Naive B cell (primary cell): ENCODE measurements around the gene TFE3. TPM values are rescaled to one million over a fixed set of nuclear protein-coding genes. Genes with fewer than 3 reads are reported as not detected.

Experiments used
- ATAC-seq, 2 donors: fragments of 150-1000 bp; cut with Tn5 transposase; 2 replicates each; pipeline ENCODE4 v1.10.0; 2021; ENCODE audit warnings: low read depth in 2 of 2, mild to moderate bottlenecking in 2 of 2, moderate library complexity in 2 of 2
- DNase-seq: peaks from one replicate; pipeline ENCODE4 v3.0.0; 2022
- H3K27ac Mint-ChIP-seq, 6 donors: one replicate each; pipeline ENCODE4 v1.8.0; 2020 to 2022; ENCODE audit warnings: mild to moderate bottlenecking in 6 of 6, mixed read lengths in 6 of 6, moderate library complexity in 5 of 6, inconsistent platforms in 2 of 6
- H3K27me3 Mint-ChIP-seq, 3 donors: one replicate each; pipeline ENCODE4 v1.8.0; 2021 to 2022; ENCODE audit warnings: mixed read lengths in 3 of 3, mild to moderate bottlenecking in 1 of 3
- H3K36me3 Mint-ChIP-seq, 2 donors: one replicate each; pipeline ENCODE4 v1.8.0; 2020 to 2022; ENCODE audit warnings: mixed read lengths in 2 of 2, inconsistent platforms in 1 of 2, mild to moderate bottlenecking in 1 of 2
- H3K4me1 Mint-ChIP-seq, 3 donors: one replicate each; pipeline ENCODE4 v1.8.0; 2020 to 2022; ENCODE audit warnings: mixed read lengths in 3 of 3, inconsistent platforms in 1 of 3, mild to moderate bottlenecking in 1 of 3, moderate library complexity in 1 of 3
- H3K4me3 Mint-ChIP-seq, 8 donors: one replicate each; pipeline ENCODE4 v1.8.0; 2020 to 2022; ENCODE audit warnings: mild to moderate bottlenecking in 8 of 8, mixed read lengths in 8 of 8, moderate library complexity in 8 of 8, inconsistent platforms in 2 of 8
- H3K9me3 Mint-ChIP-seq, 7 donors: one replicate each; pipeline ENCODE4 v1.8.0; 2020 to 2022; ENCODE audit warnings: mixed read lengths in 7 of 7, mild to moderate bottlenecking in 5 of 7, inconsistent platforms in 2 of 7, moderate library complexity in 1 of 7
- polyA plus RNA-seq, 6 donors: library from polyadenylated mRNA; unstranded; fragments of 300-500 nt; fragmentation: Illumina TruSeq; gene quantifications; one replicate each; pipeline ENCODE4 v1.2.3, GENCODE V29; 2021; ENCODE audit warnings: low read depth in 6 of 6

The TFE3 gene, protein sequence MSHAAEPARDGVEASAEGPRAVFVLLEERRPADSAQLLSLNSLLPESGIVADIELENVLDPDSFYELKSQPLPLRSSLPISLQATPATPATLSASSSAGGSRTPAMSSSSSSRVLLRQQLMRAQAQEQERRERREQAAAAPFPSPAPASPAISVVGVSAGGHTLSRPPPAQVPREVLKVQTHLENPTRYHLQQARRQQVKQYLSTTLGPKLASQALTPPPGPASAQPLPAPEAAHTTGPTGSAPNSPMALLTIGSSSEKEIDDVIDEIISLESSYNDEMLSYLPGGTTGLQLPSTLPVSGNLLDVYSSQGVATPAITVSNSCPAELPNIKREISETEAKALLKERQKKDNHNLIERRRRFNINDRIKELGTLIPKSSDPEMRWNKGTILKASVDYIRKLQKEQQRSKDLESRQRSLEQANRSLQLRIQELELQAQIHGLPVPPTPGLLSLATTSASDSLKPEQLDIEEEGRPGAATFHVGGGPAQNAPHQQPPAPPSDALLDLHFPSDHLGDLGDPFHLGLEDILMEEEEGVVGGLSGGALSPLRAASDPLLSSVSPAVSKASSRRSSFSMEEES
- polyA plus RNA-seq = 10 to 100 TPM in 1 of 6 donors, 1 to 10 TPM in 5; 4.5 to 11.4 (median 6.1) TPM

DNA sequence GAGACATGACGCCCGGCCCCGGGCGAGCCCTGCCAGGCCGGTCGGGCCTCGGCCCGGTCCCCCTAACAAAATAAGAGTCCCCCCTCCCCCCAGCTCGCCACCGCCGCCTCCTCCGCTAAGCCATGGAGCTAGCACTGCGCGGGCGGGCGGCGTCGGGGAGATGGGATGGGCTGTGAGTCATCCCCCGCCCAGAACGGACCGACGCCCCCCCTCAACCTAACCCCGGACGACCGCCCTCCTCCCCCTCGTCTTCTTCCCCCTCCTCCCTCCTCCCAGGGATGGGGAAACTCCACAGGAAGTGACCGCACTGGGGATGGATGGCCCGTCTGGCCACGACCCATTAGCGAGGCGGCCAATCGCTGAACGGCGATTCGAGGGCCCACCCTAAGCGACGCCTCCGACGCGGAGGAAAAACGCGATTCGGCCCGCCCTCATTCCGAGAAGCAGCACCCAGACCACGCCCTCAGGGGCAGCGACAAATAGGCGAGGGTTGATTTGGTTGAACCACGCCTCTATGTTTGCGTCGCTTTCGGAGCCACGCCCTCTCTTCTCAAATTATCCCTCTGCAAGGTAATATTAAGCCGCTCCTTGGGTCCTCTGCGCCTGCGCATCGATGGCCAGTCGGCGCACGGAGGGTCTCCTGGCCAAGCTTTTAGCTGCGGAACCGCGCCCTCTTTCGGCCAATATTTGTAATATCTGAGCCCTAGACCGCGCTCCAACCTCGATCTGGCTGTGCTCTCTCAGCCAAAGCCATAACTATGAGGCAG is at the start of gene TFE3:
Gene TFE3, minus strand, starts transcription at position 138 of the 767 bp plus-strand sequence. Its CDS starts 131 bp downstream, at position 7.
- H3K4me1 Mint-ChIP-seq = peaks cover 20 to 41% (median 40%) of the 10 kb centered on the region in 3 donors
- H3K27me3 Mint-ChIP-seq = no peaks in the 10 kb centered on the region
- H3K9me3 Mint-ChIP-seq = peaks cover 0 to 6% (median 0%) of the 10 kb centered on the region in 7 donors
- H3K27ac Mint-ChIP-seq = peak within 1 kb of the TSS; percentile 92 to 98 (median 96)
- H3K36me3 Mint-ChIP-seq = peaks cover 0 to 5% of the 10 kb centered on the region in 2 donors
- DNase-seq (peak; percentile 94), ATAC-seq (peak; percentile 85 to 86)
- peak within 1 kb of the TSS; percentile 83 to 94 (median 88) for H3K4me3 Mint-ChIP-seq

DNA sequence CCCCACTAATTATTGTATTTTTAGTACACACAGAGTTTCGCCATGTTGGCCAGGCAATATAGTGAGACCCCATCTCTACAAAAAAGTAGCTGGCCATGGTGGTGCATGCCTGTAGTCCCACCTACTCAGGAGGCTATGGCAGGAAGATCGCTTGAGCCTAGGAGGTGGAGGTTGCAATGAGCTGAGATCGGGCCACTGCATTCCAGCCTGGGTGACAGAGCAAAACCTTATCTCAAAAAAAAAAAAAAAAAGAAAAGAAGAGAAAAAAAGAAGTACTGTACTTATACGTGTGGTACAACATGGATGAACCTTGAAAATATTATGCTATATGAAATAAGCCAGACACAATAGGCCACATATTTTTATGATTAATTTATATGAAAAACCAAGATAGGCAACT is 46.4 kb upstream of the TFE3 start:
- H3K4me3 Mint-ChIP-seq = no peak overlapping the region
- peaks cover 0 to 2% (median 0%) of the 10 kb centered on the region in 7 donors for H3K9me3 Mint-ChIP-seq
- H3K4me1 Mint-ChIP-seq = no peaks in the 10 kb centered on the region

DNA sequence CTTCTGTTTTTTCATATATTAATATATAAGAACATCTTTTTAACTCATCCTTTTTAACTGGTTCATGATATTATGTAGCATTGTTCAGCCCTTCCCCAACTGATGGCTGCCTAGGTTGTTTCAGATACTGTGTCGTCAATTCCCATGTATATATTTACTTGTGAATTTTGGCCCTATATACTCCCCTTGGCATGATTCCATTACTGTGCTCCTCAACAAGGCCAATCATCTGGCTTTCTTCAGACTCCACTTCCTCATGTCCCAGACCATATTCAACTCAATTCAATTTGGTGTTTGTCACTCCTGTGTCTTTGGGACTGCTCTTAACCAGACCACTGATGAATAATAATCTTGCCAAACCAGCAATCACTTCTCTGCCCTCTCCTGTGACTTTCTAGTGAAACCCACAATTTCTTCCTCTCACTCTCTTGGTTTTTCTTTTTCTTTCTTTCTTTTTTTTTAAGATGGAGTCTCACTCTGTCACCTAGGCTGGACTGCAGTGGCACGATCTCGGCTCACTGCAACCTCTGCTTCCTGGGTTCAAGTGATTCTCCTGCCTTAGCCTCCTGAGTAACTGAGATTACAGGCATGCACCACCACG is 39.2 kb upstream of the TFE3 start:
- no peaks in the 10 kb centered on the region for H3K36me3 Mint-ChIP-seq
- H3K4me3 Mint-ChIP-seq = peak overlapping the region in 3 of 8 donors; percentile 27 to 74 (median 37)
- H3K9me3 Mint-ChIP-seq = peaks cover 0 to 4% (median 0%) of the 10 kb centered on the region in 7 donors
- H3K4me1 Mint-ChIP-seq = peaks cover 12 to 14% (median 13%) of the 10 kb centered on the region in 3 donors
- H3K27ac Mint-ChIP-seq = peak overlapping the region in 1 of 6 donors; percentile 44
- DNase-seq (no peak), ATAC-seq (no peak)
- no peaks in the 10 kb centered on the region for H3K27me3 Mint-ChIP-seq

More for the DNA sequence above, 46.4 kb upstream of the TFE3 start:
- DNase-seq (no peak), ATAC-seq (no peak)
- H3K27me3 Mint-ChIP-seq = no peaks in the 10 kb centered on the region
- H3K27ac Mint-ChIP-seq = no peak overlapping the region
- H3K36me3 Mint-ChIP-seq = no peaks in the 10 kb centered on the region

DNA sequence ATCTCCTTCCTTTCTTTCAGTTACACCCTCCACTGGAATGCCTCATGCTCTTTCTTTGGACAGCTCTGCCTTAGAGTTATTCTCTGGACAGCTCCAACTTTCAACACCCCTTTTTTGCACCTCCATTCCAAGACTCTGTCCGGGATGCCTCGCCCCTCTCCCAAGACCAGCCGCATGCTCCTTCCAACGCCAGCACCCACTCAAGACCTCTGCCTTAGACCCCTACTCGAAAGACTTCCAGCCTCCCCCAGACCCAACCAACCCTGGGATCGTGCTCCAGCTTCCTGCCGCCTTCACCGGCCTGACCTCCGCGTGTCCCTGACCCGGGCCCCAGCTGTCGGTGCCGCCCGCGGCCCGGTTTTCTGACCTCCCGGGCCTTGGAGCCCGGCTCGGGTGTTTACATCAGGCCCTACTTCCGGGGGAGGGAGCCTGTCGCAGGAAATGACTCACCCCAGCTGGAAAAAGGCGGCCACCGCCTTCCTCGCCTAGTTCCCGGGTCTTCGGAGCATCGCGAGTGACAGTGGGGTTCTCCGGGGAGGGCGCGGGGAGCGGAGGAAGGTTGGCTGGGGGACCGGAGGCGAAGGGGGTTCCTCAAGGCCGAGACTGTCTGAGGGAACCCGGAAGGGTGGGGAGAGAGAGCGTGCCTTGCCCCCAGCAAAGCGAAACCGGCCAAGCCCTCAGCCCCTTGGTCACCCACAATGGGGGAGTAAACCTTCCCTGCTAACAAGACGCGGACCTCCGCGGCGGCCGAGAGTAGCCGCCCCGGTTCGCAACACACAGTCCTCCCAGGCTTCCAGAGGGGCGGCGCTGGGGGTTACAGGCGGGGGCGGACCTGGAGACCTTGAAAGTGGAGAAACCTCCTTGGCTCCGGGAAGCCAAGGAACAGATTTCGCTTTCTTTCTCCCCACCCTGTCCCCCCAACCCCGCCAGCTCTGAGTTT is 36.6 kb upstream of the TFE3 start, which contains the start of gene WDR45:
Gene WDR45, minus strand, starts transcription at position 399 of the 940 bp plus-strand sequence. CDS start 1,792 bp downstream, outside the sequence.
- H3K36me3 Mint-ChIP-seq = no peaks in the 10 kb centered on the region
- peaks cover 0 to 4% (median 0%) of the 10 kb centered on the region in 7 donors for H3K9me3 Mint-ChIP-seq
- ATAC-seq = peak; percentile 80 to 83
- peak within 1 kb of the TSS; percentile 95 to 99 (median 98) for H3K27ac Mint-ChIP-seq
- peaks cover 12 to 14% (median 13%) of the 10 kb centered on the region in 3 donors for H3K4me1 Mint-ChIP-seq
- H3K27me3 Mint-ChIP-seq = no peaks in the 10 kb centered on the region
- DNase-seq = peak; percentile 67
- H3K4me3 Mint-ChIP-seq = peak within 1 kb of the TSS; percentile 85 to 96 (median 93)

DNA sequence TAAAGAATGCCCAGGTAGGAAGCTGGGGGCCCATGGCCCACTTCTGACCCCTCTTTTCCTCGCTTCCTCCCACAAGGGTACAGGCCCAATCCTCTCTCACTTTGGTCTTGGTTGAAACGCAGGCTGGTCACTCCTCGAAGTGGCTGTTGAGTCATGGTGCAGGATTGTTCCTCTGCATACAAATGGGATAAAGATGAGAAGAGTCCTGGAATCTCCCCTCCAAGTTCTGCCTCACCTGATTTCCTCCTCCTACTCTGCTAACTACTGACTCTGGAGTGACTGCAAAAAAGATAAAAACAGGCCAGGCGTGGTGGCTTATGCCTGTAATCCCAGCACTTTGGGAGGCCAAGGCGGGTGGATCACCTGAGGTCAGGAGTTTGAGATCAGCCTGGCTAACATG is 34.8 kb upstream of the TFE3 start:
- Mint-ChIP-seq H3K4me1 (peaks cover 17 to 27% (median 27%) of the 10 kb centered on the region in 3 donors), H3K4me3 (peak overlapping the region in 1 of 8 donors; percentile 51), H3K27ac (peak overlapping the region in 3 of 6 donors; percentile 44 to 95 (median 86)), H3K9me3 (peaks cover 0 to 6% (median 0%) of the 10 kb centered on the region in 7 donors), H3K27me3 (no peaks in the 10 kb centered on the region), H3K36me3 (no peaks in the 10 kb centered on the region)
- ATAC-seq (no peak), DNase-seq (no peak)

DNA sequence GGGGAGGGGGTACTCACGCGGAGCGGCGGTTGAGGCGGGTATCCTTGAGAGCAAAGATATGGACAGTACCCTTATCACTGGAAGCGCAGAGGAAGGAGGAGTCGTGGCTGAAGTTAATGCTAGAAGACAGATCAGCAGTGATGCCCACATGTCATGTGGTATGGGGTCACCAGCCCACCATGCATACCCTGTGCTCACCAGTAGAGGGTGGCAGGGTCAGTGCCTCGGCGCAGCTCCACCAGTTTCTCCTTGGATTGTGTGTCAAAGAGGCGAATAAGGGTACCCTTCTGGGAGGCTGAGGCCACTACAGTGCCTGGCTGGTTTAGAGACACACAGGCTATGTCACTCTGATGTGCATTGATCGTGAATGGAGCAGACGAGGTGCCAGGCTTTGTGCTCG is 32.2 kb upstream of the TFE3 start:
- H3K27ac Mint-ChIP-seq = peak overlapping the region in 1 of 6 donors; percentile 66

DNA sequence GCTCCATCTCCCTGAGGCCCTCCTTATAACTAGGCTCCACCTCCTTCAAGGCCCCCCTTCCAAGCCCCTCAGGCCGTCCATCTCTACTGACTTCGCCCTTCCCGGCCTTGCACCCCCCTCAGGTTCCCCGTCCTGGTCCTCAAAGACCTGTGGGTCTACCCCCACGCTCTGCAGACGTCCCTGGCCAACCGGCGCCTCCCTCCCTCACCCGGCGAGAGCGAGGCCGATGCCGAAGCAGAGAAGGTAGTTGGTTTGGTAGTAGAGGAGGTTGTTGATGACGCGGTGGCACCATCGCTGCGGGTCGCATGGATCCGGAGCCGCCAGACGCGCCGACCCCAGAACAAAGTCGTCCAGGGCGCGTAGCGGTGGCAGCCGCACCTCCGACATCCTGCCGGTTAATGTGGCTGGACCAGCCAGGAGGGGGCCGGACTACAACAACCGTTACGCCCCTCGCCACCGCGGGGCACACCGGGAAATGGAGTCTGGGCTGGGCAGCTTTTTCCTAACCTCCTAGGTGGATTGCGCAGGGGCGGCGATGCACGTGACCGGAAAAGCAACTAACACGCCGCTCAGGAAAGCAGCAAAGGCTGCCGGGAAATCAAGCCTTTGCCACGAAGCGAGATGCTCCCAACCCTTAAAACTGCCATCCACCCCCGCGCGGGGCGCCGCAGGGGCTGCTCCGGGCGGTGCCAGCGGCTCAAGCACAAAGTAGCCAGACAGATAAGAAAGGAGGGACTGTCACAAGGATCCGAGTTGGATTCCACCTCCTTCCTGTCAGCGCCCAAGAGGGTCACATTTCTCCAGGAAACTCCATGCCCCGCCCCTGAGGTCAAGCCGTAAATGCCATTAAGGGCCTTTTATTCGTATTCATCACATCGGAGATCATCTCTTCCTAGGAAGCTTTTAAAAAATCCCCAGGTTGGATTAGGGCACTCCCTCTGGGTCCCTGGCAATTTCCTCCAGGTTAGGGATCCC is 30.7 kb upstream of the TFE3 start, which contains the start of gene PRAF2:
Gene PRAF2, minus strand, starts transcription at position 402 of the 975 bp plus-strand sequence. Its CDS starts 15 bp downstream, at position 387.
- peak; percentile 95 to 96 for ATAC-seq
- Mint-ChIP-seq H3K27ac (peak within 1 kb of the TSS in 5 of 6 donors; percentile 76 to 97 (median 77)), H3K4me1 (peaks cover 21 to 23% (median 22%) of the 10 kb centered on the region in 3 donors), H3K27me3 (no peaks in the 10 kb centered on the region), H3K9me3 (peaks cover 0 to 6% (median 0%) of the 10 kb centered on the region in 7 donors), H3K4me3 (peak within 1 kb of the TSS; percentile 76 to 89 (median 84)), H3K36me3 (no peaks in the 10 kb centered on the region)
- DNase-seq = peak; percentile 81

More for the DNA sequence above, 32.2 kb upstream of the TFE3 start:
- Mint-ChIP-seq H3K4me3 (peak overlapping the region in 2 of 8 donors; percentile 73 to 81), H3K36me3 (no peaks in the 10 kb centered on the region), H3K27me3 (no peaks in the 10 kb centered on the region), H3K9me3 (peaks cover 0 to 6% (median 0%) of the 10 kb centered on the region in 7 donors), H3K4me1 (peaks cover 28 to 30% (median 29%) of the 10 kb centered on the region in 3 donors)
- ATAC-seq = no peak
- no peak for DNase-seq

DNA sequence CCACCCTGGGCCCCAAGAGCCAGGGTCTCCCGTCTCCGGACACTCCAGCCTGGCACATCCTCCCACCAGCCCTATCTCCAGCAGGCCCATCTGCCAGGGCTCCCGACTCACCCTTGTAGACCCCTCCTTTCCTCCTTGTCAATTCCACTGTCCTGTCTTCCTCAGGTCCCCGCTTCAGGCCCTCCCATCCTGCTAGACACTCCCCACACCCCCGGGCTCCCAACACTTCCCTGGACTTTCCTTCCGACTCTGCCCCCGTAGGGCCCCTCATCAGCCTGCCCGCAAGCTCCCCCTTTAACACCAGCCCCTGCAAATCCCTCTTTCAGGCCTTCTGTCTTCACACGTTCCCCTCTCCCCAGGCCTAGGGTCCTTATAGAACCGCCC is 29.5 kb upstream of the TFE3 start:
- DNase-seq (no peak), ATAC-seq (no peak)
- Mint-ChIP-seq H3K27me3 (no peaks in the 10 kb centered on the region), H3K36me3 (no peaks in the 10 kb centered on the region), H3K4me3 (peak overlapping the region in 7 of 8 donors; percentile 55 to 89 (median 81)), H3K27ac (peak overlapping the region in 3 of 6 donors; percentile 27 to 85 (median 63)), H3K9me3 (peaks cover 0 to 6% (median 0%) of the 10 kb centered on the region in 7 donors), H3K4me1 (peaks cover 16 to 18% (median 18%) of the 10 kb centered on the region in 3 donors)

DNA sequence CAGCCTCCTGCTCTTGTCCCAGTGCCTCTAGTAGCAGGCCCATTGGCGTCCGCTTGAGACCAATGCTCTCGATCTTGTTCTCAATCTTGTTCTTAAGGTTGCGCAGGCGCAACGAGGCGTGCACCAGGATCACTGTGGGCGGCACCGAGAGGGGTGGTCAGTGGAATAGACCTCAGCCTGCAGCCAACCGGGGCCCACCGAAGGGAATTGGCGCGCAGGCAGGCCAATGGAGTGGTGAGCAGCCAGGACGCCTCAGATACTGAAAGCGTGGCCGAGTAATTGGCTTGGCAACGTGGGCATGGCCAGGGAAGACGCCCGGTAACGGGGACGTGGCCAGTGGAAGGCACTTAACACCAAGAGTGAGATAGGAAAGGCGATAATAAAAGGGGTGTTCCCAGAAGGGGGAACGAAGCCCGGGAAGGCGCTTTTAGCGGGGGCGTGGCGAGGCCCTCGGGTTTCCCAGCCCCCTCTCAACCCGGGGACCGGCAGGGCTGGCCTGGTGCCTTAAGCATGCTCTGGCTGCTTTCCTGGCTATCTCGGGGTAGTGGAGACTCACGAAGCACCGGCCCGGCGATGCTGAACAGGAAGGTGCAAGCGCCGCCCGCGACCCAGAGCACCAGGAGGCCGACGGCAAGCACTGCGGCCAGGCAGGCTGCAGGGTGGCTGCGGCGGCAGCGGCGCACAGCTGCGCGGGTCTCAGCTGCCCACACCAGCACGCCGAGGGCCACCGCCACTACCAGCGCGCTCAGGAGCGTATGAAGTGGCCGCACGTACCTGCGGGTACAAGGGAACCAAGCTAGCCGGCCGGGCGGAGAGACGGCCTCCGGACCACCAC is 28.9 kb upstream of the TFE3 start:
- no peak for ATAC-seq
- Mint-ChIP-seq H3K4me3 (peak overlapping the region in 2 of 8 donors; percentile 84 to 89), H3K9me3 (peaks cover 0 to 6% (median 0%) of the 10 kb centered on the region in 7 donors), H3K27ac (peak overlapping the region in 1 of 6 donors; percentile 41), H3K27me3 (no peaks in the 10 kb centered on the region), H3K4me1 (peaks cover 16 to 18% (median 18%) of the 10 kb centered on the region in 3 donors), H3K36me3 (no peaks in the 10 kb centered on the region)
- no peak for DNase-seq

DNA sequence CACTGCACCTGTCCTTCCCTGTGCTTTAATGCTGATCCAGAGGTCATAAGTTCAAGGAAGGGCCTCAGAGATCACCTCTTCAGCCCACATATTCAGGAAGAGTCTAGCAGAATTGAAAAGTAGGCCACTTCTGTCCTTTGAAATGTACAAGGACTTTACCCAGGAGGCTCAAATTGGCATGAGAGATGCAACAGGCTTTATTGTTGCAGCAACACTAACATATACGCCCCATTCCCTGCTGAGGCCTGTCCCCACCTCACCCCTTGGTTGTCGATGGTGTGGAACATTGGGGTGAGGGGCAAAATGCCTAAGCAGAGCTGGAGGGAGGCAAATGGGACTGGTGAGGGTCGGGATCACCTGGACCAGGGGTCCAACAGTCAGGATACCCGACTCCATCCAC is 27.8 kb upstream of the TFE3 start:
- ATAC-seq = no peak
- H3K4me3 Mint-ChIP-seq = peak overlapping the region in 1 of 8 donors; percentile 27

More for the DNA sequence above, 27.8 kb upstream of the TFE3 start:
- Mint-ChIP-seq H3K9me3 (peaks cover 0 to 6% (median 0%) of the 10 kb centered on the region in 7 donors), H3K36me3 (no peaks in the 10 kb centered on the region), H3K27me3 (no peaks in the 10 kb centered on the region), H3K27ac (peak overlapping the region in 1 of 6 donors; percentile 50), H3K4me1 (peaks cover 16 to 18% (median 18%) of the 10 kb centered on the region in 3 donors)
- no peak for DNase-seq
